Testis (tissue), 3 donors: ENCODE data around the gene ADGRG3. TPM values are rescaled to one million over a fixed set of nuclear protein-coding genes. Genes with fewer than 3 reads are reported as not detected.

Experiments
- DNase-seq: peaks from one replicate; pipeline ENCODE4 v3.0.0-alpha.2; 2019
- H3K27ac ChIP-seq, 2 donors: fragments of 200-600 bp; sonication (generic); one replicate each; pipeline ENCODE4 v1.5.1; 2019
- H3K27me3 ChIP-seq: fragments of 200-600 bp; sonication (generic); one replicate; pipeline ENCODE4 v1.5.1; 2019
- H3K36me3 ChIP-seq: fragments of 200-600 bp; sonication (generic); one replicate; pipeline ENCODE4 v1.5.1; 2017; ENCODE audit warnings: low read depth; ENCODE audit errors: missing control alignments
- H3K4me1 ChIP-seq: fragments of 200-600 bp; sonication (generic); one replicate; pipeline ENCODE4 v1.5.1; 2019
- H3K4me3 ChIP-seq, 2 donors: fragments of 200-600 bp; sonication (generic); one replicate each; pipeline ENCODE4 v1.5.1; 2017 to 2019
- H3K9me3 ChIP-seq: fragments of 200-600 bp; sonication (generic); one replicate; pipeline ENCODE4 v1.5.1; 2017
- CTCF ChIP-seq, 3 experiments: fragments of 450-650 bp in 2 of 3; fragments of 200-600 bp in 1 of 3; sonication (generic) in 1 of 3; IDR thresholded peaks; one replicate each; pipeline ENCODE4 v1.5.1; 2016 to 2019; ENCODE audit warnings: antibody characterized with exemption in 3 of 3, mild to moderate bottlenecking in 2 of 3, moderate library complexity in 1 of 3
- POLR2A ChIP-seq: fragments of 450-650 bp; IDR thresholded peaks from one replicate; pipeline ENCODE4 v1.6.1; 2017; ENCODE audit warnings: antibody characterized with exemption, mild to moderate bottlenecking, moderate library complexity
- WGBS, 2 donors: methylation state at CpG; one replicate each; pipeline ENCODE4 v1.1.5; 2018; 5-methylcytosine and 5-hydroxymethylcytosine counted together
- intact Hi-C: fragments of 100-400 bp; cut with DNase I; formaldehyde crosslinking; loops from one replicate; pipeline ENCODE4 v1.15.1; 2023; ENCODE audit warnings: low total_unique reads
- polyA plus RNA-seq: library from polyadenylated mRNA; stranded (reverse); fragments of 350-450 nt; fragmentation: Illumina TruSeq; extraction: RNeasy Lipid Tissue Mini Kit (QIAGEN cat#74804); gene quantifications from one replicate; pipeline ENCODE4 v1.2.3, GENCODE V29; 2014; ENCODE audit warnings: low read depth, low replicate concordance; ENCODE audit not compliant: insufficient read depth
- total RNA-seq, 2 donors: library from RNA; depleted of rRNA; stranded (reverse); fragments of >200 nt; gene quantifications; one replicate each; pipeline ENCODE4 v1.2.3, GENCODE V29; 2016

The ADGRG3 gene
- total and polyA plus RNA-seq, 3 donors from 2014 or later = 0.37 to 0.82 (median 0.63) TPM

- DNase-seq = no peak
- Histone ChIP-seq H3K4me3 (no peak overlapping the region), H3K9me3 (no peaks in the 10 kb centered on the region), H3K27me3 (no peaks in the 10 kb centered on the region), H3K36me3 (no peaks in the 10 kb centered on the region), H3K27ac (no peak overlapping the region), H3K4me1 (peaks cover 49% of the 10 kb centered on the region)
- 52 to 59% methylated on average over 17 of the region's 17 CpGs for WGBS, 2 donors
- TF ChIP-seq CTCF (IDR thresholded peaks at IDR 0.05) (no peak), POLR2A (no peak)
- intact Hi-C loops = no loop called here
These were observed 43.2 kb upstream of the ADGRG3 start for GRCh38 chr16:57624806-57625500.

GRCh38 chr16:57626420-57627170, 41.5 kb upstream of the ADGRG3 start:
- H3K27ac ChIP-seq = peak overlapping the region in 1 of 2 donors; percentile 0
- H3K9me3 ChIP-seq = no peaks in the 10 kb centered on the region
- no peak for TF ChIP-seq POLR2A
- no peaks in the 10 kb centered on the region for H3K36me3 ChIP-seq
- no peak overlapping the region for H3K4me3 ChIP-seq
- intact Hi-C loops = no loop called here
- WGBS, 2 donors = 70 to 100% methylated on average over 2 to 10 of the region's 10 CpGs
- H3K4me1 ChIP-seq = peaks cover 45% of the 10 kb centered on the region
- H3K27me3 ChIP-seq = no peaks in the 10 kb centered on the region
- no peak for DNase-seq

GRCh38 chr16:57627184-57627871, 40.8 kb upstream of the ADGRG3 start:
- no peak for DNase-seq
- intact Hi-C loops = no loop called here
- H3K9me3 ChIP-seq = no peaks in the 10 kb centered on the region
- H3K4me1 ChIP-seq = peaks cover 38% of the 10 kb centered on the region
- WGBS, 2 donors = 64 to 83% methylated on average over 11 to 15 of the region's 15 CpGs
- no peak overlapping the region for H3K4me3 ChIP-seq
- no peaks in the 10 kb centered on the region for H3K36me3 ChIP-seq
- no peak for TF ChIP-seq POLR2A
- TF ChIP-seq CTCF (IDR thresholded peaks at IDR 0.05) = no peak
- H3K27me3 ChIP-seq = no peaks in the 10 kb centered on the region
- H3K27ac ChIP-seq = peak overlapping the region; percentile 56 to 78

- H3K27ac ChIP-seq = peak within 1 kb of the TSS; percentile 63 to 78
- 21 to 29% methylated on average over 18 to 32 of the region's 32 CpGs for WGBS, 2 donors
- TF ChIP-seq CTCF (IDR thresholded peaks at IDR 0.05) = peak in 1 of 3 experiments; percentile 14
- no peak for TF ChIP-seq POLR2A
- peaks cover 38% of the 10 kb centered on the region for H3K4me1 ChIP-seq
- intact Hi-C loops = no loop called here
- peak within 1 kb of the TSS; percentile 26 to 60 for H3K4me3 ChIP-seq
- H3K27me3 ChIP-seq = no peaks in the 10 kb centered on the region
- no peaks in the 10 kb centered on the region for H3K36me3 ChIP-seq
- no peaks in the 10 kb centered on the region for H3K9me3 ChIP-seq
- peak; percentile 90 for DNase-seq
These were observed 39.9 kb upstream of the ADGRG3 start, which contains the start of gene ADGRG1 for GRCh38 chr16:57628008-57628781. ADGRG1 (plus strand) TSS chr16:57628630; CDS start chr16:57650288, 21,658 bp downstream.
